ENCODE measurements around the gene C16orf74. TPM values are rescaled to one million over a fixed set of nuclear protein-coding genes. Genes with fewer than 3 reads are reported as not detected.

The C16orf74 gene
- total RNA-seq, 2 donors from 2014 or later: 0.52 to 1.6 TPM

- DNase-seq: no peak
- peak; percentile 53 for ATAC-seq
- intact Hi-C loops (cut with DNase I, micrococcal nuclease): no loop called here
Observed at GRCh38 chr16:85724126-85724879, 26.6 kb downstream of the C16orf74 start.

GRCh38 chr16:85722128-85722893 is 28.6 kb downstream of the C16orf74 start:
- intact Hi-C loops (cut with DNase I, micrococcal nuclease): no loop called here
- ATAC-seq (no peak), DNase-seq (no peak)

- DNase-seq (peak; percentile 27 to 51), ATAC-seq (peak; percentile 82)
- intact Hi-C loops (cut with DNase I, micrococcal nuclease): no loop called here
Observed at GRCh38 chr16:85720302-85720637, 30.6 kb downstream of the C16orf74 start.

- DNase-seq (no peak), ATAC-seq (no peak)
- intact Hi-C loops (cut with DNase I, micrococcal nuclease): loop anchor here in 1 of 2 donors (10.0 kb wide), 1 partner anchor 445 kb away; no protein-coding TSS in a partner anchor
Observed at GRCh38 chr16:85719605-85720301, 31.1 kb downstream of the C16orf74 start.

GRCh38 chr16:85718682-85719081 is 32.2 kb downstream of the C16orf74 start:
- peak; percentile 37 for ATAC-seq
- intact Hi-C loops (cut with DNase I, micrococcal nuclease): loop anchor here in 1 of 2 donors (10.0 kb wide), 1 partner anchor 444 kb away; no protein-coding TSS in a partner anchor
- peak in 1 of 2 donors; percentile 57 for DNase-seq

- intact Hi-C loops (cut with DNase I, micrococcal nuclease): loop anchor here in 1 of 2 donors (10.0 kb wide), 1 partner anchor 443 kb away; no protein-coding TSS in a partner anchor
- DNase-seq: no peak
- ATAC-seq: no peak
Observed at GRCh38 chr16:85718153-85718477, 32.8 kb downstream of the C16orf74 start.

- intact Hi-C loops (cut with DNase I, micrococcal nuclease): loop anchor here in 1 of 2 donors (10.0 kb wide), 1 partner anchor 443 kb away; no protein-coding TSS in a partner anchor
- DNase-seq: peak; percentile 60 to 77
- peak; percentile 65 for ATAC-seq
Observed at GRCh38 chr16:85717393-85718152, 33.3 kb downstream of the C16orf74 start.

GRCh38 chr16:85716680-85717038 is 34.2 kb downstream of the C16orf74 start:
- intact Hi-C loops (cut with DNase I, micrococcal nuclease): loop anchor here in 1 of 2 donors (10.0 kb wide), 1 partner anchor 442 kb away; no protein-coding TSS in a partner anchor
- DNase-seq (no peak), ATAC-seq (no peak)

GRCh38 chr16:85716022-85716679 is 34.7 kb downstream of the C16orf74 start:
- intact Hi-C loops (cut with DNase I, micrococcal nuclease): loop anchor here in 1 of 2 donors (10.0 kb wide), 1 partner anchor 441 kb away; no protein-coding TSS in a partner anchor
- no peak for ATAC-seq
- no peak for DNase-seq

- intact Hi-C loops (cut with DNase I, micrococcal nuclease): loop anchor here in 1 of 2 donors (10.0 kb wide), 1 partner anchor 441 kb away; no protein-coding TSS in a partner anchor
- ATAC-seq (no peak), DNase-seq (no peak)
Observed at GRCh38 chr16:85715169-85716021, 35.5 kb downstream of the C16orf74 start.

GRCh38 chr16:85712801-85713200 is 38.1 kb downstream of the C16orf74 start:
- DNase-seq (no peak), ATAC-seq (peak; percentile 18)
- intact Hi-C loops (cut with DNase I, micrococcal nuclease): loop anchor here in 1 of 2 donors (10.0 kb wide), 1 partner anchor 438 kb away; no protein-coding TSS in a partner anchor

GRCh38 chr16:85711982-85712587 is 38.8 kb downstream of the C16orf74 start:
- ATAC-seq (no peak), DNase-seq (no peak)
- intact Hi-C loops (cut with DNase I, micrococcal nuclease): loop anchor here in 1 of 2 donors (10.0 kb wide), 1 partner anchor 437 kb away; no protein-coding TSS in a partner anchor

- DNase-seq: no peak
- ATAC-seq: no peak
- intact Hi-C loops (cut with DNase I, micrococcal nuclease): loop anchor here in 1 of 2 donors (10.0 kb wide), 1 partner anchor 436 kb away; no protein-coding TSS in a partner anchor
Observed at GRCh38 chr16:85710732-85711131, 40.2 kb downstream of the C16orf74 start.

GRCh38 chr16:85709766-85710585 is 40.9 kb downstream of the C16orf74 start:
- no peak for ATAC-seq
- intact Hi-C loops (cut with DNase I, micrococcal nuclease): loop anchor here in 1 of 2 donors (10.0 kb wide), 1 partner anchor 435 kb away; no protein-coding TSS in a partner anchor
- DNase-seq: no peak

- DNase-seq (no peak), ATAC-seq (no peak)
- intact Hi-C loops (cut with DNase I, micrococcal nuclease): no loop called here
Observed at GRCh38 chr16:85708338-85708737, 42.6 kb downstream of the C16orf74 start.

All from left colon (tissue), 2 donors.